Lower leg skin (tissue), 3 donors: ENCODE measurements around the gene DIS3L2.

Source experiments
- POLR2A ChIP-seq, 2 donors: fragments of 450-650 bp; IDR thresholded peaks; one replicate each; pipeline ENCODE4 v1.6.1; 2016 to 2017; ENCODE audit warnings: antibody characterized with exemption in 2 of 2, mild to moderate bottlenecking in 1 of 2, moderate library complexity in 1 of 2
- TF ChIP-seq, protein P1 (sequence below), 3 donors: fragments of 450-650 bp; IDR thresholded peaks; one replicate each; pipeline ENCODE4 v1.5.1; 2016; ENCODE audit warnings: antibody characterized with exemption in 3 of 3, mild to moderate bottlenecking in 3 of 3, moderate library complexity in 2 of 3

DNA sequence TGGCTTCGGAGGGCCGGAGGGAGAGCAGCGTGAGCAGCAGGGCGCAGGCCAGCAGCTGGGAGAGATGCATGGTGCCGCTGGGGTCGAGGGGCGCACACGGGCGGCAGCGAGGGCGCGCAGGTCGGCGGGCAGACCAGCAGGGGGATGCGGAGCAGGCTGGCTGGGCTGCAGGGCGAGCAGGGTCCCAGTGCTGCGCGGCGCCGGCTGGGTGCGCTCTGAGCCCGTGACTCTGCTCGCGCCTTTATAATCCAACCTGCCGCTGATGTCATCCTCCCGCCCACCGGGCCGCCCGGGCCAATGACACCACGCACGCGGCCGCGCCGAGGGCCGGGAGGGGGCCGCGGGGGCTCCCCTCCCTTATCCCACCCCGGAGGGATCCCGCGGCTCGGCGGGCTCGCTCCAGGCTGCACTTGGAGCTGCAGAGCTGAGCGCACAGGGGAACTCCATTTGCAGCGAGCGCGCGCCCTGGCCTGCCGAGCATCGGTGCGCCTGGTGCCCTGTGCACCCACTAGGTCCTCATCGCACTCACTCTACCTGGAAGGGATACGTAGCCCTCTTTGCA, 35.3 kb upstream of the DIS3L2 start, which contains the start of gene NPPC:
- TF ChIP-seq POLR2A (IDR thresholded peaks at IDR 0.05) = no peak
- TF ChIP-seq, protein P1, sequence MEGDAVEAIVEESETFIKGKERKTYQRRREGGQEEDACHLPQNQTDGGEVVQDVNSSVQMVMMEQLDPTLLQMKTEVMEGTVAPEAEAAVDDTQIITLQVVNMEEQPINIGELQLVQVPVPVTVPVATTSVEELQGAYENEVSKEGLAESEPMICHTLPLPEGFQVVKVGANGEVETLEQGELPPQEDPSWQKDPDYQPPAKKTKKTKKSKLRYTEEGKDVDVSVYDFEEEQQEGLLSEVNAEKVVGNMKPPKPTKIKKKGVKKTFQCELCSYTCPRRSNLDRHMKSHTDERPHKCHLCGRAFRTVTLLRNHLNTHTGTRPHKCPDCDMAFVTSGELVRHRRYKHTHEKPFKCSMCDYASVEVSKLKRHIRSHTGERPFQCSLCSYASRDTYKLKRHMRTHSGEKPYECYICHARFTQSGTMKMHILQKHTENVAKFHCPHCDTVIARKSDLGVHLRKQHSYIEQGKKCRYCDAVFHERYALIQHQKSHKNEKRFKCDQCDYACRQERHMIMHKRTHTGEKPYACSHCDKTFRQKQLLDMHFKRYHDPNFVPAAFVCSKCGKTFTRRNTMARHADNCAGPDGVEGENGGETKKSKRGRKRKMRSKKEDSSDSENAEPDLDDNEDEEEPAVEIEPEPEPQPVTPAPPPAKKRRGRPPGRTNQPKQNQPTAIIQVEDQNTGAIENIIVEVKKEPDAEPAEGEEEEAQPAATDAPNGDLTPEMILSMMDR (IDR thresholded peaks at IDR 0.05) = no peak
